H9 (cell line): ENCODE measurements around the gene KANSL1. TPM values are rescaled to one million over a fixed set of nuclear protein-coding genes. Genes with fewer than 3 reads are reported as not detected.

ENCODE experiments used
- DNase-seq: peaks from one replicate; pipeline ENCODE4 v3.0.0-alpha.2; 2017
- H2AFZ ChIP-seq: one replicate; pipeline ENCODE4 v1.6.1; 2013; ENCODE audit warnings: mild to moderate bottlenecking, low read length, control low read depth, moderate library complexity
- H2AK5ac ChIP-seq: 2 replicates; pipeline ENCODE4 v1.6.1; 2013; ENCODE audit warnings: low read length, control low read depth, mixed read lengths; ENCODE audit not compliant: insufficient read length
- H2BK120ac ChIP-seq: one replicate; pipeline ENCODE4 v1.6.1; 2013; ENCODE audit warnings: low read depth, mild to moderate bottlenecking, low read length, control low read depth, inconsistent platforms; ENCODE audit not compliant: poor library complexity, severe bottlenecking
- H2BK12ac ChIP-seq: 2 replicates; pipeline ENCODE4 v1.6.1; 2013; ENCODE audit warnings: low read length, control low read depth, mixed read lengths, low read depth; ENCODE audit not compliant: insufficient read length
- H2BK15ac ChIP-seq: 2 replicates; pipeline ENCODE4 v1.6.1; 2013; ENCODE audit warnings: low read depth, low read length, control low read depth
- H2BK20ac ChIP-seq: one replicate; pipeline ENCODE4 v1.6.1; 2013; ENCODE audit warnings: low read depth, mild to moderate bottlenecking, low read length, control low read depth, inconsistent platforms; ENCODE audit not compliant: poor library complexity, severe bottlenecking
- H2BK5ac ChIP-seq: 2 replicates; pipeline ENCODE4 v1.6.1; 2013; ENCODE audit warnings: low read length, control low read depth, mixed read lengths; ENCODE audit not compliant: insufficient read length
- H3K14ac ChIP-seq: 2 replicates; pipeline ENCODE4 v1.6.1; 2013; ENCODE audit warnings: low read length, control low read depth; ENCODE audit not compliant: insufficient read depth
- H3K18ac ChIP-seq: 2 replicates; pipeline ENCODE4 v1.6.1; 2013; ENCODE audit warnings: low read depth, mild to moderate bottlenecking, mixed read lengths, low read length, control low read depth; ENCODE audit not compliant: insufficient read length
- H3K23ac ChIP-seq: 2 replicates; pipeline ENCODE4 v1.6.1; 2013; ENCODE audit warnings: low read length, control low read depth, mixed read lengths, low read depth; ENCODE audit not compliant: insufficient read length
- H3K23me2 ChIP-seq: 2 replicates; pipeline ENCODE4 v1.6.1; 2013; ENCODE audit warnings: low read depth, mild to moderate bottlenecking, mixed read lengths, low read length, control low read depth; ENCODE audit not compliant: insufficient read length, poor library complexity, severe bottlenecking
- H3K27ac ChIP-seq: 2 replicates; pipeline ENCODE4 v1.5.1; 2013; ENCODE audit warnings: low read length, control low read depth, mixed read lengths, low read depth; ENCODE audit not compliant: insufficient read length
- H3K27me3 ChIP-seq: 2 replicates; pipeline ENCODE4 v1.6.1; 2013; ENCODE audit warnings: low read length, control low read depth, inconsistent platforms; ENCODE audit not compliant: insufficient read depth
- H3K4ac ChIP-seq: 2 replicates; pipeline ENCODE4 v1.6.1; 2013; ENCODE audit warnings: low read depth, mild to moderate bottlenecking, control low read depth, inconsistent platforms, low read length, moderate library complexity
- H3K4me1 ChIP-seq: 2 replicates; pipeline ENCODE4 v1.6.1; 2013; ENCODE audit warnings: low read length, control low read depth, inconsistent platforms; ENCODE audit not compliant: insufficient read depth
- H3K4me2 ChIP-seq: 2 replicates; pipeline ENCODE4 v1.6.1; 2013; ENCODE audit warnings: low read length, control low read depth, mixed read lengths; ENCODE audit not compliant: insufficient read length, insufficient read depth
- H3K56ac ChIP-seq: 2 replicates; pipeline ENCODE4 v1.6.1; 2013; ENCODE audit warnings: low read depth, mild to moderate bottlenecking, mixed read lengths, low read length, control low read depth; ENCODE audit not compliant: insufficient read length
- H3K79me1 ChIP-seq: 2 replicates; pipeline ENCODE4 v1.6.1; 2013; ENCODE audit warnings: low read depth, mild to moderate bottlenecking, moderate library complexity, low read length, control low read depth, inconsistent platforms; ENCODE audit not compliant: insufficient read depth, poor library complexity, severe bottlenecking
- H3K79me2 ChIP-seq: 2 replicates; pipeline ENCODE4 v1.6.1; 2013; ENCODE audit warnings: low read length, control low read depth, inconsistent platforms; ENCODE audit not compliant: insufficient read depth
- H3K9ac ChIP-seq: 2 replicates; pipeline ENCODE4 v1.6.1; 2013; ENCODE audit warnings: low read length, control low read depth, mixed read lengths; ENCODE audit not compliant: insufficient read length; ENCODE audit errors: extremely low read depth
- H3K9me3 ChIP-seq: one replicate; pipeline ENCODE4 v1.6.1; 2013; ENCODE audit warnings: low read depth, low read length, inconsistent platforms; ENCODE audit not compliant: control insufficient read depth
- H3T11ph ChIP-seq: one replicate; pipeline ENCODE4 v1.6.1; 2013; ENCODE audit warnings: mild to moderate bottlenecking, low read length, control low read depth, inconsistent platforms
- H4K20me1 ChIP-seq: one replicate; pipeline ENCODE4 v1.6.1; 2013; ENCODE audit not compliant: control insufficient read depth, insufficient read length, insufficient read depth
- H4K5ac ChIP-seq: 2 replicates; pipeline ENCODE4 v1.6.1; 2013; ENCODE audit warnings: low read depth, mild to moderate bottlenecking, mixed read lengths, low read length, control low read depth; ENCODE audit not compliant: insufficient read length
- H4K8ac ChIP-seq: replicated peaks from 2 replicates; pipeline ENCODE4 v1.6.1; 2013; ENCODE audit warnings: low read length, control low read depth, mixed read lengths, low read depth; ENCODE audit not compliant: insufficient read length
- H4K91ac ChIP-seq: 2 replicates; pipeline ENCODE4 v1.6.1; 2013; ENCODE audit warnings: low read depth, mild to moderate bottlenecking, moderate library complexity, mixed read lengths, low read length, control low read depth; ENCODE audit not compliant: insufficient read length
- H3K27ac Mint-ChIP-seq, 3 experiments: 2 replicates in 2 of 3; 3 replicates in 1 of 3; pipeline ENCODE4 v1.8.0; 2020 to 2021; ENCODE audit warnings: mixed read lengths in 3 of 3, mild to moderate bottlenecking in 1 of 3, moderate library complexity in 1 of 3
- H3K27me3 Mint-ChIP-seq: 2 replicates; pipeline ENCODE4 v1.8.0; 2021; ENCODE audit warnings: low read depth, mild to moderate bottlenecking, moderate library complexity, mixed read lengths
- H3K36me3 Mint-ChIP-seq, 3 experiments: 2 replicates in 2 of 3; 3 replicates in 1 of 3; pipeline ENCODE4 v1.8.0; 2020 to 2021; ENCODE audit warnings: low read depth in 3 of 3, mixed read lengths in 3 of 3; ENCODE audit not compliant: insufficient read depth in 1 of 3
- H3K4me1 Mint-ChIP-seq, 2 experiments: 2 replicates each; pipeline ENCODE4 v1.8.0; 2020; ENCODE audit warnings: mixed read lengths in 2 of 2
- H3K4me3 Mint-ChIP-seq, 2 experiments: 2 replicates in 1 of 2; 3 replicates in 1 of 2; pipeline ENCODE4 v1.8.0; 2020 to 2021; ENCODE audit warnings: mild to moderate bottlenecking in 2 of 2, mixed read lengths in 2 of 2, moderate library complexity in 1 of 2
- H3K9me3 Mint-ChIP-seq, 2 experiments: 2 replicates in 1 of 2; 3 replicates in 1 of 2; pipeline ENCODE4 v1.8.0; 2020; ENCODE audit warnings: mild to moderate bottlenecking in 2 of 2, mixed read lengths in 2 of 2, moderate library complexity in 1 of 2
- CTCF ChIP-seq: fragments of 200-600 bp; sonication (generic); conservative IDR thresholded peaks from 3 replicates; pipeline ENCODE4 v1.8.0; 2021; ENCODE audit warnings: antibody characterized with exemption, mild to moderate bottlenecking
- WGBS: extraction: QIAGEN DNeasy Blood & Tissue Kit; methylation state at CpG from one replicate; pipeline ENCODE4 v1.1.7; 2013; ENCODE audit warnings: missing lambda C conversion rate, low lambda C conversion rate, mixed read lengths; ENCODE audit not compliant: insufficient read length; ENCODE audit errors: extremely low coverage; 5-methylcytosine and 5-hydroxymethylcytosine counted together
- total RNA-seq: library from RNA; stranded (reverse); gene quantifications from 2 replicates; pipeline ENCODE4 v1.2.1, GENCODE V29; 2021

Gene KANSL1
- total RNA-seq, 1 experiment from 2014 or later, result 114 TPM

DNA sequence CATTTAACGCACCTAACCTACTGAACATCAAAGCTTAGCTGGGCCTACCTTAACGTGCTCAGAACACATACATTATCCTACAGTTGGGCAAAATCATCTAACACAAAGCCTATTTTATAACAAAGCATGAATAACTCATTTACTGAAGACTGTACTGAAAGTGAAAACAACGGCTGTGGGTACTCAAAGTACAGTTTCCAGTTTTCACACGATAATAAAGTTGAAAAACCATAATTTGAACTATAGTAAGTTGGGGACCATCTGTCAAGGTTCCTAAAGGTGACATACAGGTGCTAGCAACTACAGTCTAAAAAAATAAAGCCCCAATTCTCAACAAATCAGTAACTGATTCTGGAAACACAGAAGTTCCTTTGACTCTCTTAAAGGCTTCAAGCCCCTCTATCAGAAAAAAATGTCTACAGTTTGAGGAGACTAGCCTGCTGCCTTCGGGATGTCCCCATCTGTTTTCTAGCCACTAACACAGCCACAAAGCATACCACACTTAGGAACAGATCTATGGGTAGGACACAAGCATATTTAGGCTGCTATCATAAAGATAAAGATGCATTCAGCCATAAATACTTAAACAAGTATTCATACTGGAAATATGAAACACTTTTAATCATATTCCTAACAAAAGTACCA, 71.3 kb downstream of the KANSL1 start:
- H3K4me1 ChIP-seq, result peaks cover 2% of the 10 kb centered on the region; the same call in 1 of the 2 replicates
- H4K91ac ChIP-seq, result no peak overlapping the region
- no peaks in the 10 kb centered on the region for H3K9me3 Mint-ChIP-seq
- no peak overlapping the region for H2BK5ac ChIP-seq
- H3K27me3 ChIP-seq, result no peaks in the 10 kb centered on the region
- H3K36me3 Mint-ChIP-seq, result peaks cover 0 to 5% (median 3%) of the 10 kb centered on the region in 3 experiments; a peak in 3 of 7 replicates
- H3T11ph ChIP-seq, result no peak overlapping the region
- H3K4me1 Mint-ChIP-seq, result peaks cover 63 to 65% of the 10 kb centered on the region in 2 experiments
- no peaks in the 10 kb centered on the region for H3K23me2 ChIP-seq
- H3K9ac ChIP-seq, result no peak overlapping the region
- H2AK5ac ChIP-seq, result no peak overlapping the region
- no peak overlapping the region for H2AFZ ChIP-seq
- no peak overlapping the region for H3K56ac ChIP-seq
- no peak overlapping the region for H4K5ac ChIP-seq
- no peak overlapping the region for H2BK12ac ChIP-seq
- H3K4ac ChIP-seq, result no peak overlapping the region
- no peak for DNase-seq
- no peaks in the 10 kb centered on the region for H4K20me1 ChIP-seq
- no peak overlapping the region for H2BK15ac ChIP-seq
- H3K14ac ChIP-seq, result no peak overlapping the region
- TF ChIP-seq CTCF, result no peak
- no peak overlapping the region for H3K18ac ChIP-seq
- no peak overlapping the region for H3K23ac ChIP-seq
- no peak overlapping the region for H3K27ac ChIP-seq
- no peak overlapping the region for H3K4me2 ChIP-seq
- H3K9me3 ChIP-seq, result no peaks in the 10 kb centered on the region
- H4K8ac ChIP-seq, result no peak overlapping the region
- H2BK120ac ChIP-seq, result no peak overlapping the region
- H3K79me2 ChIP-seq, result peaks cover 67% of the 10 kb centered on the region; the same call in 1 of the 2 replicates
- no CpG with 5 or more reads among the region's 5 CpGs for WGBS
- H2BK20ac ChIP-seq, result no peak overlapping the region
- peaks cover 3% of the 10 kb centered on the region for H3K79me1 ChIP-seq
- no peak overlapping the region for H3K4me3 Mint-ChIP-seq
- no peaks in the 10 kb centered on the region for H3K27me3 Mint-ChIP-seq
- peak overlapping the region in 2 of 3 experiments; percentile 7 to 78; a peak in 2 of 7 replicates for H3K27ac Mint-ChIP-seq
